ENCODE data around the gene MRPL44.

The MRPL44 gene

GRCh38 chr2:223957092-223957851 lies at the start of gene MRPL44:
Gene MRPL44 (plus strand): TSS chr2:223957463. CDS start chr2:223957473, 10 bp downstream.
- Mint-ChIP-seq H3K27ac (peak within 1 kb of the TSS; percentile 99), H3K4me1 (ENCODE audit: low read depth) (peaks cover 36% of the 10 kb centered on the region), H3K36me3 (ENCODE audit: low read depth) (peaks cover 35% of the 10 kb centered on the region), H3K4me3 (peak within 1 kb of the TSS; percentile 95), H3K27me3 (no peaks in the 10 kb centered on the region), H3K9me3 (no peaks in the 10 kb centered on the region)
- intact Hi-C loops (cut with micrococcal nuclease), result loop anchor here (1.0 to 10.0 kb wide), 3 partner anchors 12 to 628 kb away; partner anchors contain the start of genes AP1S3, CUL3 and WDFY1

- Mint-ChIP-seq H3K36me3 (ENCODE audit: low read depth) (peaks cover 72% of the 10 kb centered on the region), H3K27me3 (no peaks in the 10 kb centered on the region), H3K27ac (no peak overlapping the region), H3K9me3 (no peaks in the 10 kb centered on the region), H3K4me3 (no peak overlapping the region), H3K4me1 (ENCODE audit: low read depth) (peaks cover 30% of the 10 kb centered on the region)
- intact Hi-C loops (cut with micrococcal nuclease), result no loop called here
Measured at GRCh38 chr2:223908304-223908998, 48.8 kb upstream of the MRPL44 start.

DNA sequence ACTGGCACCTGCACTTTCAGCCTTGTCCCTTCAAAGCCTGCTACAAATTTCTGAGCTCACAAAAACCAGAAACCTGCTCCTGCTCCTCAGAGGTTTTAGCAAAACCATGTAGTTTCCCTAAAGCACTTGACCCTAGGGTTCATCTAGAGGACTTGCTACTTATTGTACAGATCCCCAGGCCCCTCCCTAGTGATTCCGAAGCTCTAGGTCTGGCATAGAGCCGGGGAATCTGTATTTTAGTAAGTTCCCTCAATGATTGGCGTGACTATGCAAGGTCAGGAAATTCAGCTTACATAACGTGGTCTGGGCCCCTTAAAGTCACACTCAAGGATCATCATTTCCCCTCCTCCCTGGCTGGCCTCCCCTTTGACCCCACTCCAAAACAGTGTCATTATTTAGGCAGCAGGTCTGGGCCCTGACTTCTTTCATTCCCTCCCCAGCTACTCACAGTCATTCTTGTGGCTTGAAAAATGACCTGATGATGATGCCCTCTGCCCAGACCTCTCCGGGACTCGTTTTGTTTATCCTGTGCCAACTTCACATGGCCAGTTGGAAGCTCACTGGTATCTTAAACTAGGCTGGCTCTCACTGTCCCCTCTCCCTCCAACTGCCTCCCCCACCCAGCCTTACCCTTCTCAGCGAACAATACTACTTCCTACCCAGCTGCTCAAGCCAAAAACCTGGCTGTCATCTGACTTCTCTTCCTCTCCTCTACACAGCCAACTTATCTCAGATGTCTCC lies 48.1 kb upstream of the MRPL44 start:
- peaks cover 30% of the 10 kb centered on the region for H3K4me1 Mint-ChIP-seq (ENCODE audit: low read depth)
- H3K9me3 Mint-ChIP-seq, result no peaks in the 10 kb centered on the region
- intact Hi-C loops (cut with micrococcal nuclease), result no loop called here
- no peak overlapping the region for H3K4me3 Mint-ChIP-seq
- peak overlapping the region; percentile 38 for H3K27ac Mint-ChIP-seq
- no peaks in the 10 kb centered on the region for H3K27me3 Mint-ChIP-seq
- H3K36me3 Mint-ChIP-seq (ENCODE audit: low read depth), result peaks cover 65% of the 10 kb centered on the region

- H3K36me3 Mint-ChIP-seq (ENCODE audit: low read depth), result peaks cover 56% of the 10 kb centered on the region
- H3K4me3 Mint-ChIP-seq, result no peak overlapping the region
- H3K4me1 Mint-ChIP-seq (ENCODE audit: low read depth), result peaks cover 40% of the 10 kb centered on the region
- no peaks in the 10 kb centered on the region for H3K9me3 Mint-ChIP-seq
- H3K27me3 Mint-ChIP-seq, result no peaks in the 10 kb centered on the region
- H3K27ac Mint-ChIP-seq, result no peak overlapping the region
- intact Hi-C loops (cut with micrococcal nuclease), result no loop called here
Measured at GRCh38 chr2:223914324-223914723, 42.9 kb upstream of the MRPL44 start.

DNA sequence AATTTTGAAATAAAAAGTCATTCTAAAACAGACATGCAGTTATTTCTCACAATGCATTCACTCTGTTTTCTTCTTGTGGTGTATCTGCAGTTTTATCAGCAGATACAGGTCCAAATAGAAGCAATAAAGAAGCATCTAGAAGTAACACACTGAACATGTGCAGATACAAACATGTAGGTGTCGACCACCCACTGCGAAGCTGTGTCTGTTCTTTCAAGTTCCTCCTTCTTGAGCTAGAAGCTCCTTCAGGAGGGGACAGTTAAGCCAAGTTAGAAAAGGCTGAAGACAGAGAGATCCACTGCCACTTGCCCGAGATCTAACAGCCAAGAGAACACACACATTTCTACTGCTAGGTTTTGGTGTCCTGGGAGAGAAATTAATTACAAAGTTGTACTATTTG lies 42.2 kb upstream of the MRPL44 start:
- Mint-ChIP-seq H3K27me3 (no peaks in the 10 kb centered on the region), H3K9me3 (no peaks in the 10 kb centered on the region), H3K27ac (peak overlapping the region; percentile 51), H3K36me3 (ENCODE audit: low read depth) (peaks cover 55% of the 10 kb centered on the region), H3K4me3 (no peak overlapping the region), H3K4me1 (ENCODE audit: low read depth) (peaks cover 41% of the 10 kb centered on the region)
- intact Hi-C loops (cut with micrococcal nuclease), result no loop called here

DNA sequence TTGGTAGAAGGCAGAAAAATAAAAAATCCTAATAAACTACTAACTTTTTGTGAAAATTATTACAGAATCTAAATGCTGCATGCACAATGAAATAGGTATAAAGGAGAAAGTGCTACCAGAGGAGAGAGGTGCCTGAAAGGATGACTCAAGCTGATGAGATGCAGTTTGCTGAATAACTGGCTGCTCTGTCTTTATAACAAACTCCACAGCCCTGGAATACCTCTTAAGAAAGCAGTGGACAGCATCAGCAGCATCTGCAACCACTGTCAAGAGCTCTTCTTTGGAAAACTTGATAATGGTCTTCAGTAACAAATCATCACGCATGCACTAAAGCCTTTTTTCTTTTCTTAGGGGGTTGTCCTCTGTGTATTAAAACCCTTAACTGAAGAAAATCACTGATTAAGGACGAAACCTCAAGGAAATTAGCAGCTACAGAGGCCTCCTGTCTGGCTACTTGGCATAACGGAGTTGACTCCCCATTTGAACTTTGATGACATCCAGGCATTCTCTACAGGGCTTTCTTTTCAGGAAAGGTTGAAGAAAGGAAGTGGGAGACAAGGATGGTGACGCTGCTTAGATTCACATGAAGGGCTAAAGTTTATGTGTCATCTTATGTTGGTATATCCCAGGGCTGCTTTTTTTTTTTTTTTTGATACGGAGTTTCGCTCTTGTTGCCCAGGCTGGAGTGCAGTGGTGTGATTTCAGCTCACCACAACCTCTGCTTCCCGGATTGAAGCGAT lies 40.9 kb upstream of the MRPL44 start:
- no peak overlapping the region for H3K27ac Mint-ChIP-seq
- no peak overlapping the region for H3K4me3 Mint-ChIP-seq

GRCh38 chr2:223918671-223919134 lies 38.6 kb upstream of the MRPL44 start:
- Mint-ChIP-seq H3K9me3 (no peaks in the 10 kb centered on the region), H3K27me3 (no peaks in the 10 kb centered on the region), H3K4me1 (ENCODE audit: low read depth) (peaks cover 63% of the 10 kb centered on the region), H3K27ac (peak overlapping the region; percentile 46), H3K36me3 (ENCODE audit: low read depth) (peaks cover 32% of the 10 kb centered on the region), H3K4me3 (peak overlapping the region; percentile 44)
- intact Hi-C loops (cut with micrococcal nuclease), result no loop called here

More for the DNA sequence above, 40.9 kb upstream of the MRPL44 start:
- intact Hi-C loops (cut with micrococcal nuclease), result no loop called here
- H3K4me1 Mint-ChIP-seq (ENCODE audit: low read depth), result peaks cover 44% of the 10 kb centered on the region
- H3K27me3 Mint-ChIP-seq, result no peaks in the 10 kb centered on the region
- H3K9me3 Mint-ChIP-seq, result no peaks in the 10 kb centered on the region
- H3K36me3 Mint-ChIP-seq (ENCODE audit: low read depth), result peaks cover 46% of the 10 kb centered on the region

GRCh38 chr2:223920109-223920508 lies 37.2 kb upstream of the MRPL44 start:
- Mint-ChIP-seq H3K9me3 (no peaks in the 10 kb centered on the region), H3K27ac (no peak overlapping the region), H3K27me3 (no peaks in the 10 kb centered on the region), H3K4me1 (ENCODE audit: low read depth) (peaks cover 60% of the 10 kb centered on the region), H3K4me3 (no peak overlapping the region), H3K36me3 (ENCODE audit: low read depth) (peaks cover 31% of the 10 kb centered on the region)
- intact Hi-C loops (cut with micrococcal nuclease), result no loop called here

DNA sequence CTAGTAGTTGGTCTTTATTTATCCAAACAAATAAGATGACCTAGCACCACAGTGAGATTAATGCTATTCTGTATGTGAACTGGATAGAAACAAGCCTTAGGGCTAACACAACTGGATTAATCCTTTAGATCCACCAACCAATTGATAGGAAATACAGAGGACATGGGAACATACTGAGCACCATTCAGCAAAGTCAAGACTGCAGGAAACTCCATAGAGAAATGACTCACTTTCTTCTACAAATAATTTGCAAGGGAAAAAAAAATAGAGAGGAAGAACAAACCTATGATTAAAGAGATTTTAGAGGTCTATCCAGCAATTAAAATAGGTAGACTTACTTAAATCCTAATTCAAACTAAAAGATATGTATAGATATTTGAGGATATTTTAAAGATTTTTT lies 36.1 kb upstream of the MRPL44 start:
- intact Hi-C loops (cut with micrococcal nuclease), result no loop called here
- H3K36me3 Mint-ChIP-seq (ENCODE audit: low read depth), result peaks cover 23% of the 10 kb centered on the region
- no peaks in the 10 kb centered on the region for H3K27me3 Mint-ChIP-seq
- peaks cover 61% of the 10 kb centered on the region for H3K4me1 Mint-ChIP-seq (ENCODE audit: low read depth)
- H3K9me3 Mint-ChIP-seq, result no peaks in the 10 kb centered on the region
- H3K4me3 Mint-ChIP-seq, result no peak overlapping the region
- no peak overlapping the region for H3K27ac Mint-ChIP-seq

DNA sequence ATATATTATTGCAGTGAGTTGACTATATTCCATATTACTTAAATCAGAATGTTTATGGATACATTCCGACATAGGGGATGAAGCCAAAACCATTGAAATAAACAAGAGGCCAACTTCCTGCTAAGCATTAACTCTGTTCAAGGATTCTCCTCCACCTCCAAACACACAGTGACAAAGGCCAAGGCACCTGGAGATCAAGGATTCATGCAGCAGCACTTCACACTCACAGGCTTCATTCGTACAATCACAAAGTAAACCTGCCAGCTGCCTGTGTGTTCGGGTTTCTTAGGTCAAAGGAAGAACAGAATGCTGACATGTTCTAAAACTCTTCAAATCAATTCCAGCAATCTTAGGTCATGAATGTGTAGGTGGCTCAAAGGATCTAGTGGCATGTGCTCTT lies 35.0 kb upstream of the MRPL44 start:
- intact Hi-C loops (cut with micrococcal nuclease), result no loop called here
- Mint-ChIP-seq H3K27me3 (no peaks in the 10 kb centered on the region), H3K4me1 (ENCODE audit: low read depth) (peaks cover 63% of the 10 kb centered on the region), H3K4me3 (no peak overlapping the region), H3K9me3 (no peaks in the 10 kb centered on the region), H3K36me3 (ENCODE audit: low read depth) (peaks cover 12% of the 10 kb centered on the region), H3K27ac (no peak overlapping the region)

DNA sequence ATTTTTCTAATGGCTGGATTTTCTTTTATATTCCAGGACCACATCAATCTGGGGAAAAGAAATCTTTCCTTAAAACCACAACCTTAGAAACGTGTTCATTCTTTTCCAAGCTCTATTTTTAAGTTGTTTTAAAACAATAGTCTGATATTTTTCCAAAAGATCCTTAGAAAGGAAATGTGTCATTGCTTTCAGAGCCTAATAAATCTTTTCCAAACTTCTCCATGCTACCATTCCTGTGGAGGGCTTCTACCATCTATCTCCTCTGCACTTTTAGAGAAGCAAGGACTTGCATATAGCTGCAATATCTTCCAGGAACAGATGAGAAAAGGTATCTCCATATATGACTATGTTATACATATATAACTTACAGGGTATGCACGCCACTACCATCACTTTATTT lies 33.3 kb upstream of the MRPL44 start:
- Mint-ChIP-seq H3K27ac (no peak overlapping the region), H3K9me3 (no peaks in the 10 kb centered on the region), H3K4me1 (ENCODE audit: low read depth) (peaks cover 67% of the 10 kb centered on the region), H3K4me3 (no peak overlapping the region), H3K36me3 (ENCODE audit: low read depth) (peaks cover 7% of the 10 kb centered on the region), H3K27me3 (no peaks in the 10 kb centered on the region)
- intact Hi-C loops (cut with micrococcal nuclease), result no loop called here

DNA sequence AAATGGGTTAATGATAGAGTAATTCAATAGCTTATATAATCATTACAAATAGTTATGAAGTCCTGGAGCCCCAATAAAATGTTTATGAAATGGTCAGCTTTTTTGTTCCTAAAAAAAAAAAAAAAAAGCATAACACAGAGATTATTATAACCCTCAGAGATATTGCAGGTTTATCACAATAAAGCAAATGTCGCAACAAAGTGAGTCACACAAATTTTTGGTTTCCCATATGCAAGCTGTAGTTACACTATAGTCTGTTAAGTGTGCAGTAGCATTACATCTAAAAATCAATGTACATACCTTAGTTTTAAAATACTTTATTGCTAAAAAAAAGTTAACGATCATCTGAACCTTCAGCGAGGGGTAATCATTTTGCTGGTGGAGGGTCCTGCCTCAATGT lies 32.2 kb upstream of the MRPL44 start:
- H3K4me3 Mint-ChIP-seq, result no peak overlapping the region
- intact Hi-C loops (cut with micrococcal nuclease), result no loop called here
- no peaks in the 10 kb centered on the region for H3K27me3 Mint-ChIP-seq
- H3K9me3 Mint-ChIP-seq, result no peaks in the 10 kb centered on the region
- peaks cover 66% of the 10 kb centered on the region for H3K4me1 Mint-ChIP-seq (ENCODE audit: low read depth)
- H3K27ac Mint-ChIP-seq, result no peak overlapping the region
- H3K36me3 Mint-ChIP-seq (ENCODE audit: low read depth), result peaks cover 2% of the 10 kb centered on the region

DNA sequence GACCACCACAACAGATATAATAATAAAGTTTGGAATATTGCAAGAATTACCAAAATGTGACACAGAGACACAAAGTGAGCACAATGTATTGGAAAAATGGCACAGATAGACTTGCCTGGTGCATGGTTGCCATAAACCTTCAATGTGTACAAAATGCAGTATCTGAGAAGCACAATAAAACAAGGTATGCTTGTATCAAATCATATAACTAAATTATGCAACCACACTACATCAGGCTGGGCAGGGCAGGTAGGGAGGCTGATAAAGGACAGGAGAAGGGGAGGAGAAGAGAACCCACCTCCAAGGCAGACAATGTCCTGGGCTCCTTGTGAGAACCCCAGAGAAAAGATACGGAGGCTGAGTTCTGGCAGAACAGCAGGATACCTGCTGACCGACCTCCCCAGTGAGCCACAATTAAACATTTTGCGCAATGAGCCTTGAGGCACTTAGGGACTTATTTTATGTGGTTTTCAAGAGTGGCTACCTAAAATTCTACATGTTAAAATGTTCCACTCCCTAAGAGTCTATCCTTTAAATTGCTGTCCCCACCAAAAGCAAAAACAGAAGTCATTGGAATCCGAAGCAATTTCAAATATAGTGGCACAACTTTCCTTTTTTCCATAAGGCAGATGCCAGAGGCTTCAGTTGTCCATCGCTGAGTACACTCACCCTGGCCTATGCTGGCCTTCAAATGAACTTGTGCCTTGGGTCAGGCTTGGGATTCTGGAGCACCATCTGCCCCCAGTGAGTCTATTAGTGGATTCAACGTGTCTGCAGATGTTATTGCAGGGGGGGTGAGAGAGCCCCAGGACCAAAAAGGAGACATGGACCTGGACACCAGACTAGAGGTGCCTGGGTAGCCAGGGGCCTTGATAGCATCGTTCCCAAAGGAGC lies 28.9 kb upstream of the MRPL44 start:
- H3K4me3 Mint-ChIP-seq, result no peak overlapping the region
- no peaks in the 10 kb centered on the region for H3K36me3 Mint-ChIP-seq (ENCODE audit: low read depth)
- H3K27ac Mint-ChIP-seq, result no peak overlapping the region
- H3K9me3 Mint-ChIP-seq, result no peaks in the 10 kb centered on the region
- no peaks in the 10 kb centered on the region for H3K27me3 Mint-ChIP-seq
- intact Hi-C loops (cut with micrococcal nuclease), result no loop called here
- H3K4me1 Mint-ChIP-seq (ENCODE audit: low read depth), result peaks cover 47% of the 10 kb centered on the region

All from dendritic cell treated with granulocyte-macrophage colony-stimulating factor and Interleukin-4, amounts not matched to agents 40 ng/mL and 50 ng/mL, for 4 days (primary cell).